Esophagus mucosa (tissue), 1 donor: ENCODE measurements around the gene DCPS. TPM values are rescaled to one million over a fixed set of nuclear protein-coding genes. Genes with fewer than 3 reads are reported as not detected.

Experiments used
- ATAC-seq: fragments of 200-7000 bp; cut with Tn5 transposase; one replicate; pipeline ENCODE4 v1.9.1; 2020
- total RNA-seq: library from RNA; stranded (reverse); gene quantifications from one replicate; pipeline ENCODE4 v1.2.4, GENCODE V29; 2023
- donor health status: DM: yes; HTN: yes; CAD: no.

DCPS gene
- total RNA-seq, 1 donor from 2014 or later, result 17.4 TPM

GRCh38 chr11:126385991-126386728, 82.3 kb downstream of the DCPS start:
- ATAC-seq, result no peak

DNA sequence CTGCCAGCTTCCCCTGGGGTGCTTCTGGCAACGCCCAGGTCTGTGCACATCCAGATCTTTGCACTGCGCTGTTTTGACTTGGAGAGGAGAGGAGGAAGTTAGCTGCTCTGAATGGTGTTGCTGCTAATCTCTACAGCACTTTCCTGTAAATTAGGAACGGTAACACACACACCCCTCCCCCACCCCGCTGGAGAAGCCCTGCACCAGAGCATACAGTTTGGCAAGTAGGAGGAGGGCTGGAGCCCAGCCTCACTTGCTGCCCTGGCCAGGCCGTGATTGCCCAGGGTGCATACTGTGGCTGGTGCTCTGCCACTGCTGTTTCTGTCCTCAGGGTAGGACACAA, 82.8 kb downstream of the DCPS start:
- peak; percentile 85 for ATAC-seq

- ATAC-seq, result no peak
Measured at GRCh38 chr11:126387857-126388256, 84.0 kb downstream of the DCPS start.

DNA sequence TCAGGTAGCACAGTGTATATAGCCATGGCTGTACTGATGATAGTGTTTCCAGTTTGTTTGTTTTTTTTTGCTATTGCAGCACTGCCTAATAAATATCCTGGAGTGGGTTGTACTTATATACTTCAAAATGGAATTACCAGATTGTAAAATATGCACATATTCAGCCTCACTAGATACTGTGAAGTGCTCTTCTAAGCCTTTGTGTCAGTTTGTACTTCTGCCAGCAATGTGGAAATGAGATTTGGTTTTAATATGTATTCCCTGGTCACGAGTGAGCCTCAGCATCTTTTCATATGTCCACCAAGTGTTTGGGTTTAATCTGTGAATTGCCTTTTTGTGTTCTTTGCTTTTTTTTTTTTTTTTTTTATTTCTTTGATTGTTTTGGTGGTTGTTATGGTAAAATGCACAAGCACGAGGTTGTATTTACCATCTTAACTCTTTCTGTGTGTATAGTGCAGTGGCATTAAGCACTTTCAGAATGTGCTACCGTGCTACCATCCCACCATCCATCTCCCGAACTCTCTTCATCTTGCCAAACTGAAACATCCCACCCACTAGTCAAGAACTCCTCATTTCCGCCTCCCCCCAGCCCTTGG, 86.5 kb downstream of the DCPS start:
- ATAC-seq, result no peak

GRCh38 chr11:126391286-126391954, 87.6 kb downstream of the DCPS start:
- no peak for ATAC-seq

GRCh38 chr11:126391970-126392632, 88.2 kb downstream of the DCPS start:
- peak; percentile 63 for ATAC-seq

DNA sequence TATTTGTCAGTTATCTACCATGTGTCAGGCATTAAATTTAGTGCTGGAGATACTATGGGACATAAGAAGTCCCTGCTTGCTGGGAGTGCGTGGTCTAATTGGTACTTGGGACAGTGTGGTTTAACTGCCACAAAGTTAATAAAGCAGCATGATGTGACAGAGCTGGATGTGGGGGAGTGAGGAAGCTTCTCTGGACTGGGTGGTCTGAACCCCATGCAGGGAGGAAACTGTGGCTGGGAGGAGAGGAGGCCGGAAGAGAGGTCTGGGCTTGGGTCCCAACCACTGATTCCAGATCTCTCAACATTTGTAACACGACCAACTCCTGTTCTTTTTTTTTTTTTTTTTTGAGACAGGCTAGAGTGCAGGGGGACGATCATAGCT, 88.8 kb downstream of the DCPS start:
- no peak for ATAC-seq

- no peak for ATAC-seq
Measured at GRCh38 chr11:126393143-126393542, 89.3 kb downstream of the DCPS start.

DNA sequence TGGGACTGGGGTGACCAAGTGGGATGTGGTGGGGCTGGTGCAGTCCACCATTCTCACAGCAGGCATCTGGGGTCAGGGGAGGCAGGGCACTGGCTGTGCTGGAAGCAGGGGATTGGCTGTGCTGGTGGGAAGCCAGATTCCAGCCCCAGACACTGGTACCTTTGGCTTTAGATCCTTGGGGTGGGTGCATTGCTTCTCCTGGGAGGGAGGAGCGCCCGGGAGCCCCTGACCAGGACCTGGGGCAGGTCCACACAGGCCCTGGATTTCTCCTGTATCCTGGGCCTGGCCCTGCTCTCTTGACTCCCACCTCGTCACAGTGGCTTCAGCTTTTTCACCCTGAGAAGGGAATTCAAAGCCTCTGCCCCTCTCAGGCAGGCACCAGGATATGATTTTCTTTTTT, 90.2 kb downstream of the DCPS start:
- ATAC-seq, result no peak

- peak; percentile 72 for ATAC-seq
Measured at GRCh38 chr11:126394634-126395072, 90.8 kb downstream of the DCPS start.

Other genes starting within 250 kb of the DCPS start
- 2.4 TPM for gene CDON, start 241.2 kb upstream of the DCPS start, total RNA-seq
- gene RPUSD4, start 92.4 kb upstream of the DCPS start, total RNA-seq, result 18.3 TPM
- gene FAM118B, start 92.3 kb upstream of the DCPS start, total RNA-seq, result 6.6 TPM
- 49.0 TPM for gene SRPRA, start 35.2 kb upstream of the DCPS start, total RNA-seq
- gene FOXRED1, start 34.9 kb upstream of the DCPS start, total RNA-seq, result 13.2 TPM
- 5.8 TPM for gene TIRAP, start 21.0 kb upstream of the DCPS start, total RNA-seq
- 54.2 TPM for gene ST3GAL4, start 51.6 kb downstream of the DCPS start, total RNA-seq